ENCODE measurements around the gene TTPAL. TPM values are rescaled to one million over a fixed set of nuclear protein-coding genes. Genes with fewer than 3 reads are reported as not detected.

TTPAL gene
- total RNA-seq, 6 experiments from 2014 or later, result 18.0 to 102 (median 28.7) TPM

Small RNA genes lying within 50 kb of the gene (small RNA-seq; reads per million reads assigned to genes)
- gene RPL37AP1, result 0 to 0.87 reads per million in 2 experiments

Other genes with a start within 250 kb of the TTPAL start
- gene GDAP1L1, start 228.6 kb upstream of the TTPAL start, total RNA-seq, result not detected
- gene FITM2, start 164.7 kb upstream of the TTPAL start, total RNA-seq, result 1 to 10 TPM; 3.6 to 8.0 (median 6.4) TPM
- gene R3HDML, start 138.8 kb upstream of the TTPAL start, total RNA-seq, result not detected
- 100 to 1,000 TPM; 101 to 255 (median 157) TPM for gene HNF4A, start 120.2 kb upstream of the TTPAL start, total RNA-seq
- 10 to 100 TPM; 42.2 to 77.5 (median 58.5) TPM for gene SERINC3, start 46.2 kb downstream of the TTPAL start, total RNA-seq
- gene PKIG, start 106.7 kb downstream of the TTPAL start, total RNA-seq, result 10 to 100 TPM; 11.7 to 31.7 (median 21.8) TPM
- 1 to 10 TPM; 2.2 to 8.6 (median 3.7) TPM for gene ADA, start 175.8 kb downstream of the TTPAL start, total RNA-seq
- 1 to 10 TPM in 5 of 6 experiments, under 1 TPM in 1; 0.92 to 6.1 (median 1.5) TPM for gene CCN5, start 239.5 kb downstream of the TTPAL start, total RNA-seq

Measured in right lobe of liver (tissue), 5 donors.